ENCODE measurements around the gene SPIN1. TPM values are rescaled to one million over a fixed set of nuclear protein-coding genes. Genes with fewer than 3 reads are reported as not detected.
"Not testable (repeated sequence)": the region's sequence is repeated elsewhere in the genome, so short reads cannot be mapped to it uniquely, and the experiment has no call there.

SPIN1 gene
- total and polyA plus RNA-seq, 2 donors (not counting 3 experiments of a cell fraction or from before 2014, with no cell fraction given), result 38.1 to 56.8 TPM

DNA sequence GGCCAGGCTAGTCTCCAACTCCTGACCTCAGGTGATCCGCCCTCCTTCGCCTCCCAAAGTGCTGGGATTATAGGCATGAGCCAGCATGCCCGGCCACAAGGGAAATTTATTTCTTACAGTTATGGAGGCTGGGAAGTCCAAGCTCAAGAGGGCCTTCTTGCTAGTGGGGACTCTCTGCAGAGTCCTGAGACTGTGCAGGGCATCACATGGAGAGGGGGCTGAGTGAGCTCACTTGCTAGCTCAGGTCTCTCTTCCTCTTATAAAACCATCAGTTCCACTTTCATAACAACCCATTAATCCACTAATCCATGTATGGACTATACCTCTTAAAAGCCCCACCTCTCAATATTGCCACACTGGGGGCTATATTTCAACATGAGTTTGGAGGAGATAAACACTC lies 5.1 kb upstream of the SPIN1 start:
- no peak overlapping the region for H3K4me3 ChIP-seq (replicated peaks in 1 of 3; ENCODE audit: insufficient read depth in 1 of 3, low read depth in 1 of 3, low read length in 3 of 3)
- dilution Hi-C loops (cut with MboI; ENCODE audit: extremely low pct_ligation_motif_present, low sequenced_read_pairs), result no loop called here
- no peaks in the 10 kb centered on the region for H3K36me3 ChIP-seq (ENCODE audit: control insufficient read depth in 2 of 2, extremely low read depth in 1 of 2, insufficient read depth in 2 of 2, low read length in 2 of 2)
- H3K79me2 ChIP-seq (ENCODE audit: control insufficient read depth, insufficient read depth, low read length), result no peaks in the 10 kb centered on the region
- no peak overlapping the region for H2AFZ ChIP-seq (ENCODE audit: low read depth, low read length)
- TF ChIP-seq POLR2A (IDR thresholded peaks at IDR 0.05; ENCODE audit: low read depth, low read length), result no peak
- no peak for TF ChIP-seq POLR2AphosphoS5 (IDR thresholded peaks at IDR 0.05; ENCODE audit: insufficient read depth, low read depth, low read length)
- TF ChIP-seq, protein P1, sequence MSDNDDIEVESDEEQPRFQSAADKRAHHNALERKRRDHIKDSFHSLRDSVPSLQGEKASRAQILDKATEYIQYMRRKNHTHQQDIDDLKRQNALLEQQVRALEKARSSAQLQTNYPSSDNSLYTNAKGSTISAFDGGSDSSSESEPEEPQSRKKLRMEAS (IDR thresholded peaks at IDR 0.05; ENCODE audit: insufficient read depth, insufficient read length), result no peak
- no peak for TF ChIP-seq EZH2 (IDR thresholded peaks at IDR 0.05; ENCODE audit: borderline replicate concordance, low read depth, low read length, severe bottlenecking)
- TF ChIP-seq FOS (IDR thresholded peaks at IDR 0.05; ENCODE audit: borderline replicate concordance, insufficient read depth, low read length), result no peak
- TF ChIP-seq GATA2 (IDR thresholded peaks at IDR 0.05; ENCODE audit: insufficient read depth, insufficient read length, low read depth, low read length), result no peak
- TF ChIP-seq MYC (IDR thresholded peaks at IDR 0.05; ENCODE audit: low read depth, low read length), result no peak
- no peak for TF ChIP-seq JUN (IDR thresholded peaks at IDR 0.05; ENCODE audit: borderline replicate concordance, insufficient read depth, insufficient read length, low read depth)
- TF ChIP-seq, protein P2, sequence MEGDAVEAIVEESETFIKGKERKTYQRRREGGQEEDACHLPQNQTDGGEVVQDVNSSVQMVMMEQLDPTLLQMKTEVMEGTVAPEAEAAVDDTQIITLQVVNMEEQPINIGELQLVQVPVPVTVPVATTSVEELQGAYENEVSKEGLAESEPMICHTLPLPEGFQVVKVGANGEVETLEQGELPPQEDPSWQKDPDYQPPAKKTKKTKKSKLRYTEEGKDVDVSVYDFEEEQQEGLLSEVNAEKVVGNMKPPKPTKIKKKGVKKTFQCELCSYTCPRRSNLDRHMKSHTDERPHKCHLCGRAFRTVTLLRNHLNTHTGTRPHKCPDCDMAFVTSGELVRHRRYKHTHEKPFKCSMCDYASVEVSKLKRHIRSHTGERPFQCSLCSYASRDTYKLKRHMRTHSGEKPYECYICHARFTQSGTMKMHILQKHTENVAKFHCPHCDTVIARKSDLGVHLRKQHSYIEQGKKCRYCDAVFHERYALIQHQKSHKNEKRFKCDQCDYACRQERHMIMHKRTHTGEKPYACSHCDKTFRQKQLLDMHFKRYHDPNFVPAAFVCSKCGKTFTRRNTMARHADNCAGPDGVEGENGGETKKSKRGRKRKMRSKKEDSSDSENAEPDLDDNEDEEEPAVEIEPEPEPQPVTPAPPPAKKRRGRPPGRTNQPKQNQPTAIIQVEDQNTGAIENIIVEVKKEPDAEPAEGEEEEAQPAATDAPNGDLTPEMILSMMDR (IDR thresholded peaks at IDR 0.05; ENCODE audit: extremely low read depth in 1 of 2, insufficient read depth in 1 of 2, low read depth in 1 of 2, low read length in 2 of 2), result no peak
- H3K4me2 ChIP-seq (ENCODE audit: insufficient read depth, low read length), result no peak overlapping the region
- no peak for FAIRE-seq
- no peaks in the 10 kb centered on the region for H3K9me3 ChIP-seq (replicated peaks; ENCODE audit: control insufficient read depth, insufficient read depth, low read length)
- peaks cover 7% of the 10 kb centered on the region for H3K4me1 ChIP-seq (ENCODE audit: control insufficient read depth, extremely low read depth, insufficient read depth, low read length)
- H4K20me1 ChIP-seq (replicated peaks; ENCODE audit: control insufficient read depth, extremely low read depth, insufficient read depth, low read length), result no peaks in the 10 kb centered on the region
- no peak for DNase-seq (ENCODE audit: low read depth, low spot score)
- no peak overlapping the region for H3K27ac ChIP-seq (ENCODE audit: insufficient read depth, low read depth, low read length)
- H3K9ac ChIP-seq (replicated peaks; ENCODE audit: extremely low read depth, insufficient read depth, low read length), result no peak overlapping the region
- H3K9me1 ChIP-seq (replicated peaks; ENCODE audit: control insufficient read depth, extremely low read depth, insufficient read depth, low read length), result no peaks in the 10 kb centered on the region
- intact Hi-C loops (cut with micrococcal nuclease), result loop anchor here (10.0 kb wide), 2 partner anchors 408 to 668 kb away; partner anchors contain the start of gene CDK20
- no peaks in the 10 kb centered on the region for H3K27me3 ChIP-seq (ENCODE audit: control insufficient read depth in 2 of 2, insufficient read depth in 2 of 2, low read length in 2 of 2)
- ChIA-PET CTCF (no interaction called here), POLR2A (no interaction called here)
- no TSS peak for BruUV-seq (replicated peaks)

- CTCF ChIA-PET, result not testable (repeated sequence)
- intact Hi-C loops (cut with micrococcal nuclease), result loop anchor here (5.0 to 10.0 kb wide), 5 partner anchors 411 to 926 kb away; partner anchors contain the start of genes CDK20, CKS2 and S1PR3
Measured at GRCh38 chr9:88386137-88386536, 2.1 kb upstream of the SPIN1 start.

More at GRCh38 chr9:88386137-88386536, 2.1 kb upstream of the SPIN1 start:
- H3K9ac ChIP-seq (replicated peaks; ENCODE audit: extremely low read depth, insufficient read depth, low read length); H3K27ac ChIP-seq (ENCODE audit: insufficient read depth, low read depth, low read length); H3K9me3 ChIP-seq (replicated peaks; ENCODE audit: control insufficient read depth, insufficient read depth, low read length); H4K20me1 ChIP-seq (replicated peaks; ENCODE audit: control insufficient read depth, extremely low read depth, insufficient read depth, low read length); FAIRE-seq; POLR2A ChIA-PET; H2AFZ ChIP-seq (ENCODE audit: low read depth, low read length); H3K27me3 ChIP-seq (ENCODE audit: control insufficient read depth in 2 of 2, insufficient read depth in 2 of 2, low read length in 2 of 2); H3K36me3 ChIP-seq (ENCODE audit: control insufficient read depth in 2 of 2, extremely low read depth in 1 of 2, insufficient read depth in 2 of 2, low read length in 2 of 2); DNase-seq (ENCODE audit: low read depth, low spot score); H3K4me3 ChIP-seq (replicated peaks in 1 of 3; ENCODE audit: insufficient read depth in 1 of 3, low read depth in 1 of 3, low read length in 3 of 3); H3K9me1 ChIP-seq (replicated peaks; ENCODE audit: control insufficient read depth, extremely low read depth, insufficient read depth, low read length); dilution Hi-C loops (cut with MboI; ENCODE audit: extremely low pct_ligation_motif_present, low sequenced_read_pairs); H3K4me2 ChIP-seq (ENCODE audit: insufficient read depth, low read length); BruUV-seq (replicated peaks): not testable (repeated sequence)
- Histone ChIP-seq H3K4me1 (ENCODE audit: control insufficient read depth, extremely low read depth, insufficient read depth, low read length) (peaks cover 16% of the 10 kb centered on the region), H3K79me2 (ENCODE audit: control insufficient read depth, insufficient read depth, low read length) (peaks cover 22% of the 10 kb centered on the region)
